Activated CD4-positive, alpha-beta T cell treated with anti-CD3 and anti-CD28 coated beads for 36 hours (primary cell): ENCODE data around the gene CDH23. TPM values are rescaled to one million over a fixed set of nuclear protein-coding genes. Genes with fewer than 3 reads are reported as not detected.

Experiments used
- ATAC-seq: fragments of 200-7000 bp; cut with Tn5 transposase; one replicate; pipeline ENCODE4 v1.10.0; 2021; ENCODE audit warnings: mild to moderate bottlenecking, moderate library complexity
- CTCF ChIA-PET: fragments of 350-600 bp; sonication (Branson Sonifier 250); formaldehyde crosslinking; loops from one replicate; lab custom pipeline; 2021; ENCODE audit warnings: antibody characterized with exemption; lab: Charles Lee
- POLR2A ChIA-PET: fragments of 350-600 bp; sonication (Branson Sonifier 250); formaldehyde crosslinking; loops from one replicate; lab custom pipeline; 2021; ENCODE audit warnings: antibody characterized with exemption, inconsistent platforms; lab: Charles Lee
- DNase-seq: peaks from one replicate; pipeline ENCODE4 v3.0.0-alpha.2; 2020
- H3K27ac Mint-ChIP-seq: one replicate; pipeline ENCODE4 v1.8.0; 2021; ENCODE audit warnings: mixed read lengths
- H3K27me3 Mint-ChIP-seq: one replicate; pipeline ENCODE4 v1.8.0; 2021; ENCODE audit warnings: mixed read lengths
- H3K36me3 Mint-ChIP-seq: one replicate; pipeline ENCODE4 v1.8.0; 2021; ENCODE audit warnings: low read depth, mixed read lengths
- H3K4me1 Mint-ChIP-seq: one replicate; pipeline ENCODE4 v1.8.0; 2021; ENCODE audit warnings: mixed read lengths
- H3K4me3 Mint-ChIP-seq: one replicate; pipeline ENCODE4 v1.8.0; 2021; ENCODE audit warnings: mild to moderate bottlenecking, moderate library complexity, mixed read lengths
- H3K9me3 Mint-ChIP-seq: one replicate; pipeline ENCODE4 v1.8.0; 2021; ENCODE audit warnings: low read depth, mixed read lengths
- intact Hi-C, 2 experiments: fragments of 100-400 bp; cut with DNase I in 1 of 2; cut with micrococcal nuclease in 1 of 2; formaldehyde crosslinking; loops; one replicate each; pipeline versions ENCODE4 v1.14.2 to v1.15.1; 2022 to 2024; cut with DNase I, micrococcal nuclease
- total RNA-seq, 2 experiments: library from RNA; stranded (reverse); gene quantifications; one replicate each; pipeline ENCODE4 v1.2.3, GENCODE V29; 2021

CDH23 gene
- total RNA-seq, 2 experiments from 2014 or later: 1.5 to 1.6 TPM

DNA sequence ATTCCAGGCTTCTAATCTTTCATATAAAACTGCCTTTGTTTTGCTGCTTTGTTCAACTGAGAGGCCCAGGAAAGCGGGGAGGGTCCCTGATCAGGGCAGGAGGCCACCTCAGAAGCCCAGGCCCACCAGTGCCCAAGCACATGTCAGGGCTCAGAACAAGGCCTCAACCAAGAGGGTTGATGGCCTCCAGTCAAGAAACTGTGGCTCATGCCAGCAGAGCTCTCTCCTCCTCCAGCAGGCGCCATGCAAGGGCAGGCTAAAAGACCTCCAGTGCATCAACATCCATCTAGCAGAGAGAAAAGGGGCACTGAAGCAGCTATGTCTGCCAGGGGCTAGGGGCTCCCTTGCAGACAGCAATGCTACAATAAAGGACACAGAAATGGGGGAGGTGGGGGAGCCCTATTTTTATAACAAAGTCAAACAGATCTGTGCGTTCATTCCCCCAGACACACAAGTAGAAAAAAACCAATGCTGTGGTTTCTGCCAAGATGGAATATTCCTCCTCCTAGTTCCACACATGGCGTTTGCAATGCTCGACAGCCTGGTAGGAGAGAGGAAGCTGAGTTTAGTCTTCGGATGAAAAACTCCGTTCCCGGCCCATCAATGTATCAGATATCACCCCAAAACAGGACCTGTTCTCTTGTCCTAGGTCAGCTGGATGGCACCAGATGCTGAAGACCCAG, 420.4 kb downstream of the CDH23 start:
- intact Hi-C loops: loop anchor here in 1 of 2 experiments (5.0 kb wide), 1 partner anchor 500 kb away; the partner anchor contains the start of gene SLC29A3

DNA sequence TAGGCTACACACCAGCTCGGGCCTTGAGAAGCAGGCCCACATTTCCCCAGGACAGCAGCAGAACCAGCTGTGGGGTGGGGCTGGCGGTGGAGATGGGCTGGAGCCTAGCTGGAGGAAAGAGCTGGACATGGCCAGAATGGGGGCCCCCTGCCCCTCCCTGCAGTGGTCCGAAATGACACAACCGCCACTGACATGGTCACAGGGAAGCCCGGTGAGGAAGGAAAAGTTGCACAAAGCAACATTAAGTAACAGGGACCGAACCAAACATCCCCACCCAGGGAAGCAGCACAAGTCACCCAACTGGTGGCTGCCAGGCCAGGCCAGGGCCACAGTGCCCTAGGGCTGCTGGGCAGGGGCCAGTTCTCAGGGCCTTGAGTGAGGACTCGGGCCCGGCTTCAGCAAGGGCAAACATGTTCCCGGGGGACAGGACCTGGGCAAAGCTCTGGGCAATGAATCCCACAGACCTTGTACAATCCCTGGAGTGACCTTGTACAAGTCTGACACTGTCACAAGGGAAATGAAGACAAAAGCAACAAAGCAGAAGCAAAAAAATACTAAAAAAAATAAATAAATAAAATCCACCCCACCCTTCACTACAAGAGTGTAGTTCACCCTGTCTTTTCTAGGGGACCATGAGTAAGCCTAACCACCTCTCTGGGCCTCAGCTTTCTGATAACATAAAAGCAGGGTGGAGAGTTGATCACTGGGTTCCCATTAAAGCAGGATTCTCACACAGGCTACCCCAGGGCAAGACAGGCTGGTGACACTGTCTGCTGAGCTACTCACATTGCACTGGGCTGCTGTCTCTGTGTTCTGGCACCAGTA, 421.3 kb downstream of the CDH23 start:
- DNase-seq: no peak
- intact Hi-C loops: loop anchor here in 1 of 2 experiments (5.0 kb wide), 1 partner anchor 501 kb away; the partner anchor contains the start of gene SLC29A3
- Mint-ChIP-seq H3K36me3 (peaks cover 30% of the 10 kb centered on the region), H3K4me3 (no peak overlapping the region), H3K27me3 (no peaks in the 10 kb centered on the region), H3K9me3 (no peaks in the 10 kb centered on the region), H3K27ac (no peak overlapping the region), H3K4me1 (peaks cover 11% of the 10 kb centered on the region)
- CTCF ChIA-PET: interaction anchor here (0.6 kb wide), 2 partner anchors 39 to 324 kb away, joined by 3 read pairs; no protein-coding TSS in a partner anchor
- no peak for ATAC-seq
- POLR2A ChIA-PET: no interaction called here

More for the DNA sequence above, 420.4 kb downstream of the CDH23 start:
- DNase-seq (no peak), ATAC-seq (no peak)
- CTCF ChIA-PET: interaction anchor here (0.7 to 1.6 kb wide), 3 partner anchors 10 to 443 kb away, joined by 3 to 5 read pairs (median 3); no protein-coding TSS in a partner anchor
- H3K36me3 Mint-ChIP-seq: peaks cover 28% of the 10 kb centered on the region
- POLR2A ChIA-PET: no interaction called here
- peaks cover 6% of the 10 kb centered on the region for H3K4me1 Mint-ChIP-seq
- no peak overlapping the region for H3K4me3 Mint-ChIP-seq
- no peaks in the 10 kb centered on the region for H3K27me3 Mint-ChIP-seq
- H3K27ac Mint-ChIP-seq: no peak overlapping the region
- no peaks in the 10 kb centered on the region for H3K9me3 Mint-ChIP-seq

DNA sequence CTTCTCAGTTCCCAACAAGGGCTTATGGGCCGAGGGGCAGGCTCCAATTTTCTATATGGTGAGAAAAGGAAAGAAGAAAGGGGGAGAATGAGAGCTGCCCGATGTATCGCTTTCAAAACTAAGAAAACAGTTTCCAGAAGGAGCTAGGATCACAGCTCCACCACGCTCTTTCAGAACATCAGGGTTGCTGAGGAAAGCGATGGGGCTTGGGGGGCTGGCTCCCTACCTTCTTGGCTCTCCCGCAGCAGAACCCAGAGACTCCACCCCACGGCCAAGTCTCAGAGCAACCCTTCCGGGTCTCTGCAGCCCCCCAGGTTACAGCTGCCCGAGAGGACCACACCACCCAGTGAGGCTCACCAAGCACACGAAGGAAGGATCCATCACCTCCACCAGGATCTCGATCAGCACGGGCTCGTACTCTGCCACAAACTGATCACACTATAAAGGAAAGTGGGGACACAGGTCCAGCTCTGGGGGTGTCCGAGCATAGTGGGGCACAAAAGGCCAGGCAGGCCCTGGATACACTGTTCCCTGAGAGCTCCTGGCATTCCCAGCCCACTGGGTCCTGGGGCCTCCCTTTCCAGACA, 422.0 kb downstream of the CDH23 start:
- intact Hi-C loops: loop anchor here in 1 of 2 experiments (5.0 kb wide), 1 partner anchor 501 kb away; the partner anchor contains the start of gene SLC29A3
- no peaks in the 10 kb centered on the region for H3K27me3 Mint-ChIP-seq
- H3K36me3 Mint-ChIP-seq: peaks cover 34% of the 10 kb centered on the region
- peaks cover 11% of the 10 kb centered on the region for H3K4me1 Mint-ChIP-seq
- no peak overlapping the region for H3K4me3 Mint-ChIP-seq
- DNase-seq (no peak), ATAC-seq (no peak)
- no peaks in the 10 kb centered on the region for H3K9me3 Mint-ChIP-seq
- CTCF ChIA-PET: interaction anchor here (0.6 to 0.9 kb wide), 2 partner anchors 40 to 121 kb away, joined by 3 to 4 read pairs; no protein-coding TSS in a partner anchor
- POLR2A ChIA-PET: no interaction called here
- no peak overlapping the region for H3K27ac Mint-ChIP-seq

DNA sequence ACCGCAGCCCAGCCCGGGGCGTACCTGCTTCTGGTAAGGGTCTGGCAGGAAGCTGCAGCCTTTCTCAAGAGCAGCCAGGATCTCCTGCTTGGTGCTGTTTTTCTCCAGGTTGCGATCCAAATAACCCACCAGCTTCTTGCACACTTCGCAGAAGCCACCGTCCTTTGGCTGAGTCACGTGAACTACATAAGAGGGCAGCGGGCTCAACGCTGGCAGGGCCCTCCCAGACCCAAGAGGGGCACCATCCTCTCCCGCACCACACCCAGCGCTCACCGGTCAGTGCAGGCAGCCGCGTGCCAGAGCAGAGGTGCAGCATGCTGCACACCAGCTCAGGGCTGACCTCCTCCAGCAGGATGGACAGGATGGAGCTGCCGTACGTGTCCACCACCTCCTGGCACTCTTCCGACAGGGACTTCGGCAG, 422.7 kb downstream of the CDH23 start:
- no peak overlapping the region for H3K4me3 Mint-ChIP-seq
- H3K27ac Mint-ChIP-seq: no peak overlapping the region
- CTCF ChIA-PET: interaction anchor here (0.7 to 0.9 kb wide), 2 partner anchors 34 to 122 kb away, joined by 3 to 4 read pairs; no protein-coding TSS in a partner anchor
- H3K27me3 Mint-ChIP-seq: no peaks in the 10 kb centered on the region
- H3K9me3 Mint-ChIP-seq: no peaks in the 10 kb centered on the region
- POLR2A ChIA-PET: no interaction called here
- DNase-seq: no peak
- no peak for ATAC-seq
- peaks cover 11% of the 10 kb centered on the region for H3K4me1 Mint-ChIP-seq
- intact Hi-C loops: loop anchor here in 1 of 2 experiments (5.0 kb wide), 1 partner anchor 502 kb away; the partner anchor contains the start of gene SLC29A3
- H3K36me3 Mint-ChIP-seq: peaks cover 37% of the 10 kb centered on the region

DNA sequence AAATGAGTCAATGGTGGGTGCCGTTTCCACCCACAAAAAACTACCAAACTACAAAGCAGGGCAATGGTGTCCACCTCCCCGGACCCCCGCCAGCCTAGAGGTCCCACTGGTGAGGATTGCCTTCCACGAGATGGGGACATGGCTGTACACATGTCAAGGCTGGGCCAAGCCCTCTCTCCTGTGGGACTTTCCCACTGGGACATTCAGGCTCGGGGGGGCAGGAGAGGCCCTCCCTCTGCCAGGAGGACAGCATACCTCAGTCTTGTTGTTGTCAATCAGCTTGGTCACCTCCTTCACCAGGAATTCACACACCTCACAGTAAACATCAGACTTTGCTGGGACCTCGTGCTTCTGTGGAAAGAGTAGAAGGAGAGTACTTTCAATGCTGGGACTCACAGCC, 423.3 kb downstream of the CDH23 start:
- intact Hi-C loops: loop anchor here in 1 of 2 experiments (5.0 kb wide), 1 partner anchor 503 kb away; the partner anchor contains the start of gene SLC29A3
- no peaks in the 10 kb centered on the region for H3K27me3 Mint-ChIP-seq

DNA sequence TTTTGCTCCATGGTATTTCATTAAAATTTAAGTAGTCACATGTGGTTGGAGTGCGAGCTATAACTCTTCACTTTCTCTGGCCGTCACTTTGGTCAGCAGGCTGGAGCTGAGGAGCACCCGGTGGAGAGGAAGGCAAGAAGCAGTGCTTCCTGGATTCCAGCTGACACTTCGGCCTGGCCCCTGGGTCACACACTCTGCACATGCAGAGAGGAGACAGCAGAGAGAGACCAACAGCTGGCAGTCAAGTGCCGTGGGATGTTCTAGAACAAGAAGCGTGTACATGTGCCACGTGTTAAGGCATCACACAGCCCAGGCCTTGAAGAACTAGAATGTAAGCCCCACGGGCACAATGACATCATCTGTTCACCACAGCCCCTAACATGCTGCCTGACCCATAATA, 424.2 kb downstream of the CDH23 start:
- Mint-ChIP-seq H3K27ac (no peak overlapping the region), H3K36me3 (peaks cover 43% of the 10 kb centered on the region), H3K9me3 (no peaks in the 10 kb centered on the region), H3K4me1 (peaks cover 11% of the 10 kb centered on the region), H3K4me3 (no peak overlapping the region), H3K27me3 (no peaks in the 10 kb centered on the region)
- ATAC-seq: no peak
- no peak for DNase-seq
- ChIA-PET POLR2A (no interaction called here), CTCF (no interaction called here)
- intact Hi-C loops: no loop called here

More for the DNA sequence above, 423.3 kb downstream of the CDH23 start:
- ATAC-seq: no peak
- no peak overlapping the region for H3K27ac Mint-ChIP-seq
- no peak for DNase-seq
- POLR2A ChIA-PET: no interaction called here
- CTCF ChIA-PET: interaction anchor here (0.7 kb wide), 1 partner anchor 34 kb away, joined by 3 read pairs; no protein-coding TSS in a partner anchor
- H3K36me3 Mint-ChIP-seq: peaks cover 37% of the 10 kb centered on the region
- H3K9me3 Mint-ChIP-seq: no peaks in the 10 kb centered on the region
- no peak overlapping the region for H3K4me3 Mint-ChIP-seq
- H3K4me1 Mint-ChIP-seq: peaks cover 11% of the 10 kb centered on the region

DNA sequence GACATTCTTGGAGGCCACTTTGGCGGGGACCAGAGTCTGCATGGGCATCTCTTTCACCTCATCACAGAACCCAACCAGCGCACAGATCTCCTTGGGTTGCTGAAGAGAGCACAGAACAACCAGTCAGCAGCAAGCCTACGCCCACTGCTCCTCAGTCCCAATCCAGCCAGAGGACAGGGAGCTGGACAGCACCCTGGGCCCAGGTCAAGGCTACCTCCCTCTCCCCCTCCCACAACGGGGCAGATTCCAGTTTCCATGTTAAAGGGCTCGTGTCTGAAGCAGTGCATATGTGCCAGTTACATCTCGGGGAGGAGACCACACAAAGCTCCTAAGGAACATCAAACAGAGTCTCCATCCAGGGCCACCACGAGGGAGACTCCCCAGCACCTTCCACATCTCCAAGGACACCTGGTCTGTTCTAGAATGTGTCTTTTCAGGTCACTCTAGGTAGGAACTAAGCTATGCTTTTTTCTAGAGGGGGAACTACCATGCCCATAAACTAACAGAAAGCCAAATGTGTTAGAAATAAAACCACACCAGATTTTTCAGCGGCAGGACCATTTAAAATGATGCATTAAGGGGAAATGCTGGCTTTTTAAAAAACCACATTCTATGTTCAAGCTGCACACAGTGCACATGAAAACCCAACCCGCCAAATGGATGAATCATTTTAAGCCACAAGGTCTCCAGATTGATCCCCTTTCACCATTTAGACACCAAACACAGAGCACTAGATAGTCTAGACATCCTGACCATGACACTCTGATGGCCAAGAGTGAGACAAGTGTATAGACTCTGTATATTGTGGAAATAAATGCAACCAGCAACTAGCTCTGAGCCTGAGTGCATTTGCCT, 425.4 kb downstream of the CDH23 start:
- ATAC-seq (peak; percentile 79), DNase-seq (no peak)
- Mint-ChIP-seq H3K4me3 (no peak overlapping the region), H3K36me3 (peaks cover 42% of the 10 kb centered on the region), H3K4me1 (peaks cover 11% of the 10 kb centered on the region), H3K27me3 (no peaks in the 10 kb centered on the region), H3K9me3 (no peaks in the 10 kb centered on the region), H3K27ac (peak overlapping the region; percentile 34)
- CTCF ChIA-PET: interaction anchor here (0.6 to 1.9 kb wide), 6 partner anchors 8 to 167 kb away, joined by 3 to 9 read pairs (median 3); no protein-coding TSS in a partner anchor
- POLR2A ChIA-PET: interaction anchor here (0.6 kb wide), 1 partner anchor 124 kb away, joined by 3 read pairs; no protein-coding TSS in a partner anchor
- intact Hi-C loops: no loop called here

DNA sequence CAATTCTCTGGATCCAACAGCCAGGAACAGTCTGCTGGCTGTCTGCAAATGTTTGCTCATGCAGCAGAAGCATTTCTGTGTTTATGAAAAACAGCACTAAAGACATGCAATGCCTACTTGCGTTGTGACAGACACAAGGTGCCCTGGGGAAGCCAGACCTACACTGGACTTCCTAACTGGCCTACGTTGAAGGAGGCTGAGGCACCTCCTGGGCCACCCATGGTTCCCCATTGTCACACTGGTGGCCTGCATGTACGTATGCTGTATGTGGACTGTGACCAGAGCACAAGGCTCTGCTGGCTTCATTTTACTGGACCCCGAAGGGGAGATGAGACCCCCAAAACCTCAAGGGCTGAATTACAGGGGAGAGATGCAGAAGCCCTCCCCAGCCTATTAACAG, 426.6 kb downstream of the CDH23 start:
- Mint-ChIP-seq H3K4me3 (no peak overlapping the region), H3K27ac (no peak overlapping the region), H3K36me3 (peaks cover 45% of the 10 kb centered on the region), H3K9me3 (no peaks in the 10 kb centered on the region), H3K4me1 (peaks cover 11% of the 10 kb centered on the region), H3K27me3 (no peaks in the 10 kb centered on the region)
- POLR2A ChIA-PET: no interaction called here
- DNase-seq (no peak), ATAC-seq (no peak)
- intact Hi-C loops: no loop called here
- CTCF ChIA-PET: interaction anchor here (1.1 to 1.9 kb wide), 2 partner anchors 10 to 73 kb away, joined by 3 to 9 read pairs; no protein-coding TSS in a partner anchor

DNA sequence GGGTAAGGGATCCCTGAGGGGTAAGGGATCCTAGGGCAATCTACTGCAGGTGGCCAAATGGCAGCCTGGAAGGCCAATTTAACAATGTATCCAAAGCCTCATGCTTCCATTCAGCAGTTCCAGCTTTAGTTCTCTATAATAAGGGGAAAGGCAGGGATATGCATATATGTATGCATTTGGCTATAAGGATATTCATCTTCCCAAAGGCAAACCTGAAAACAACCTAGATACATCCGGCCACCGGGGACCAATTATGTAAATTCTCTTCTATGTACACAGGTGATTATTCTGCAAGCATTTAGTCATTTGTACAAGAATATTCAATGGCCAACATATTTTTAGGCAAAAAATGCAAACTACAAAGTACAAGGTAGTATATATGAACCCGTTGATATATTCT, 427.6 kb downstream of the CDH23 start:
- ChIA-PET CTCF (interaction anchor here (0.6 to 1.6 kb wide), 5 partner anchors 13 to 456 kb away, joined by 3 to 5 read pairs (median 3); no protein-coding TSS in a partner anchor), POLR2A (no interaction called here)
- H3K27me3 Mint-ChIP-seq: no peaks in the 10 kb centered on the region
- H3K4me1 Mint-ChIP-seq: peaks cover 11% of the 10 kb centered on the region
- no peak overlapping the region for H3K27ac Mint-ChIP-seq
- intact Hi-C loops: no loop called here
- DNase-seq (no peak), ATAC-seq (no peak)
- peaks cover 44% of the 10 kb centered on the region for H3K36me3 Mint-ChIP-seq
- no peaks in the 10 kb centered on the region for H3K9me3 Mint-ChIP-seq
- no peak overlapping the region for H3K4me3 Mint-ChIP-seq

DNA sequence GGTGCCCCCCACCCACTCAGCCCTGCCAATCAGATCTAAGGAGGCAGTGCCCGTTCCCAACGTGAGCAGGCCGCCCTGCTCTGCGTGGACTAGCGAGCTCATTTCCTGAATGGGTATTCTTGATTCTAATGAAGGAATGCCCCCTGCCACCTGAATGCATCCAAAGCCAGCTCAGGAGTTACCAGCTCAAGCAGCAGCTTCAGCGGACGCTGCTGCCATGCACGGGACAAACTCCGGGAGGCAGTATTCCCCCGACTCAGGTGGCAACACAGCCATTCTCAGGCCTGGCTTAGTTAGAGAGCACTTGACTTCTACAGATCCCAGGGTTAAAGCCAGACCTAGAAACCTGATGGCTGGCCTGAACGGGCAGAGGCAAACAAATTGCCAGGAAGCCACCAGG, 428.5 kb downstream of the CDH23 start:
- Mint-ChIP-seq H3K27ac (no peak overlapping the region), H3K27me3 (no peaks in the 10 kb centered on the region), H3K4me1 (peaks cover 11% of the 10 kb centered on the region), H3K4me3 (no peak overlapping the region), H3K36me3 (peaks cover 41% of the 10 kb centered on the region), H3K9me3 (no peaks in the 10 kb centered on the region)
- ATAC-seq (no peak), DNase-seq (no peak)
- CTCF ChIA-PET: interaction anchor here (0.7 to 1.8 kb wide), 6 partner anchors 10 to 223 kb away, joined by 3 to 6 read pairs (median 4); no protein-coding TSS in a partner anchor
- intact Hi-C loops: no loop called here
- POLR2A ChIA-PET: no interaction called here
